CD4-positive, alpha-beta T cell treated with Interferon gamma for 1 hour (primary cell): ENCODE data around the gene IL1RAPL2.
"Not testable (repeated sequence)": the region's sequence is repeated elsewhere in the genome, so short reads cannot be mapped to it uniquely, and the experiment has no call there.

Experiments used
- DNase-seq: peaks from one replicate; pipeline ENCODE4 v3.0.0-alpha.2; 2020

The IL1RAPL2 gene

DNA sequence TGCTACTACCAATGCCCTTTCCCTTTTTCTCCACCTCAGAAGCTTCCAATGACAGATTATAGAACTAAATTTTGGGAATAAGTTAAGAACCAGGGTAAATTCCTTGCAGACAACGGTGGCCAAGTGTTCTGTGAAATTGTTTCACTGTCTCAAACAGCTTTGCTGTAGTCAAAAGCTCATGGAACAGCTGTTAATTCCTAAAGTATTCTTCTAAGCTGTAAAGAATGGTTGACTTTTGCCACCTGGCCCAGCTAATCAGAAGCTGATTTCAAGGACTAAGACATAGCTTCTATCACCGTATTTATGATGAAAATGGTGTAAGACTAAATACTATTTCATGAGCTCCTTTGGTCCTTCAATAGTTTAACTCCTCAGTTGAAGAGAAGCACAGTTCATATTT lies 297.5 kb downstream of the IL1RAPL2 start:
- DNase-seq = no peak

DNA sequence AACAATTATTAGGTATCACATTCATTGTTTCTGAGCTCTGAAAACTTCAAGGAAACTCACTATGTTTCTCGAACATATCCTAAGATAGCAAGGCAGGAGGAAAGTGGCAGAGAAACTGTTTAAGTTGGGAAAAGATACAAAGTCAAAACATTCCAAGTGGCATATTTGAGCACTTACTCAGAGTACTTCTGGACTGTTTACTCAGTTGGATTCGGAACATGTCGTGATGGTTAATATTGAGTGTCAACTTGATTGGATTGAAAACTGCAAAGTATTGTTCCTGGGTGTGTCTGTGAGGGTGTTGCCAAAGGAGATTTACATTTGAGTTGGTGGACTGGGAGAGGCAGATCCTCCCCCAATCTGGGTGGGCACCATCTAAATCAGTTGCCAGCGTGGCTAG lies 298.3 kb downstream of the IL1RAPL2 start:
- DNase-seq = no peak

DNA sequence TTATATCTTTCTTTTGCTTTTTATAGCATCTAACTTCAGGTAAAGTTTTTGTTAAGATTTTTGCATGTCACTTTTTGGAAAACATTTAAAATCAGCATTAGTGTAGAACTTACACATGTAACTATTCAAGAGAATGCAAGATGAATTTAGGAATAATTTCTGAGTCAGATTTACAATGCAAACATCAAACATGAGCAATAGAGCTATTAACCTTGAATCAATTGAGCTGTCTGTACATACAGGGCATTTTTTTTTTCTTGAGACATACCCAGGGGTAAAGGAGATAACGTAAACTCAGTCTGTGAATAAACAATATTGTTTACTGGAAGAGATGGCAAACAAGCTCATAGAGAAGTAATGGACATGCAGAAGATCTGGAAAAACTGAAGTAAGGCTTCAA lies 311.5 kb downstream of the IL1RAPL2 start:
- no peak for DNase-seq

DNA sequence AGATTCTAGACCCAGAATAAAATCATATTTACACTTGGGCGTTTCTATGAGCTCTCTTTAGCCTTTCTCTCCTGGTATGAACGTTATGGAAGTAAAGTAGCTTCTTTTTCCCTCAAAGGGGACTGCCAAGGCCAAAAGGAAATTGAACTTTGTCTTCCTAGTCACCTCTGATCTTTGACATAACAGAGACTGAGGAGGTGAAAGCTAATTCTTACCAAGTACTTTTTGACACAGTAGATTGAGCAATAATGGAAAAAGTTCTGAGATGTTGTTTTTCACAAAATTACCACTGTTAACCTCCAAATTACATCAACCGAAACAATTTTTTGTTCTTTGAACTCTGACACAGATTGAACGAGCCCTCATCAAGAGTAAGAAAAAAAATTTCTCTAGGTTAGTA lies 336.1 kb downstream of the IL1RAPL2 start:
- DNase-seq = no peak

DNA sequence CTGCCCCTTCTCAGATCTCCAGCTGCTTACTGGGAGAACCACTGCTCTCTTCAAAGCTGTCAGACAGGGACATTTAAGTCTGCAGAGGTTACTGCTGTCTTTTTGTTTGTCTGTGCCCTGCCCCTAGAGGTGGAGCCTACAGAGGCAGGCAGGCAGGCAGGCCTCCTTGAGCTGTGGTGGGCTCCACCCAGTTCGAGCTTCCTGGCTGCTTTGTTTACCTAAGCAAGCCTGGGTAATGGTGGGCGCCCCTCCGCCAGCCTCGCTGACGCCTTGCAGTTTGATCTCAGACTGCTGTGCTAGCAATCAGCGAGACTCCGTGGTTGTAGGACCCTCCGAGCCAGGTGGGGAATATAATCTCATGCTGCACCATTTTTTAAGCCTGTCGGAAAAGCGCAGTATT lies 343.7 kb downstream of the IL1RAPL2 start:
- peak; percentile 6 for DNase-seq

DNA sequence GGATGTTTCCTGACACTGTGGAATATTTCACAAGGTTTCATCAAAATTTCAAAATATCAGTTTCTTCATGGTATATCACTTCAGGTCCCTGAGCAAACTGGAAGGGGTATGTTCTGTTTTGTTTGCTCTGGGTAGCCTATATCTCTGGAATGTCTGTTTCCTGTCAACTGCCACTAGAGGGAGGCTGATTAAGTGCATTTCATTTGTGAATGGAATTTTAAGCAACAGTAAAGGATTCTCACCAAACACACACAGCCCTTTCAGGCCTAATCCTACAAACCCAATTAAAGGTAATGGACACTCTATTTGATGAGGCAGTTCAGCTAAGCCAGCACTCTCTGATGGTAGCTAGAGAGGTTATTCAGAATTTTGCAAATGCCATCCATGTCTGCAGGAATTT lies 347.3 kb downstream of the IL1RAPL2 start:
- DNase-seq = no peak

DNA sequence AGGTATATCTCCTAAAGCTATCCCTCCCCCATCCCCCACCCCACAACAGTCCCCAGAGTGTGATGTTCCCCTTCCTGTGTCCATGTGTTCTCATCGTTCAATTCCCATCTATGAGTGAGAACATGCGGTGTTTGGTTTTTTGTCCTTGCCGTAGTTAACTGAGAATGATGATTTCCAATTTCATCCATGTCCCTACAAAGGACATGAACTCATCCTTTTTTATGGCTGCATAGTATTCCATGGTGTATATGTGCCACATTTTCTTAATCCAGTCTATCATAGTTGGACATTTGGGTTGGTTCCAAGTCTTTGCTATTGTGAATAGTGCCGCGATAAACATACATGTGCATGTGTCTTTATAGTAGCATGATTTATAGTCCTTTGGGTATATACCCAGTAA lies 348.7 kb downstream of the IL1RAPL2 start:
- not testable (repeated sequence) for DNase-seq

DNA sequence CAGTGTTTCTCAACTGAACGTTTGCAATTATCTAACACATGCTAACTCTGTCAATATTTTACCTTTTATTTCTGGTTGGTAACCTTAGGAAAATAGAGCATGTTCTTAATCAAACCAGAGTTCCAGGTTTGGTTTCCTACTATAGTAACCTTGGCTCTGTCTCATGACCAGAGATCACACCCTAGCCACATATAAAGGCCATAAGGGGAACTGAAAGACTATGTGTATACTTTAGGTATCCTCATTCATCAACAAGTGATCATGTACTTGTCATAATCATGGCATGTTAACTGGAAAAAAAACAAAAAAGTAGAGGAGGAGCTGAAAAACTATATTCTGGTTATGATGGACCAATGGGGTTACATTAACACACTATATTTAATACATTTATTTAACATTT lies 352.1 kb downstream of the IL1RAPL2 start:
- no peak for DNase-seq

DNA sequence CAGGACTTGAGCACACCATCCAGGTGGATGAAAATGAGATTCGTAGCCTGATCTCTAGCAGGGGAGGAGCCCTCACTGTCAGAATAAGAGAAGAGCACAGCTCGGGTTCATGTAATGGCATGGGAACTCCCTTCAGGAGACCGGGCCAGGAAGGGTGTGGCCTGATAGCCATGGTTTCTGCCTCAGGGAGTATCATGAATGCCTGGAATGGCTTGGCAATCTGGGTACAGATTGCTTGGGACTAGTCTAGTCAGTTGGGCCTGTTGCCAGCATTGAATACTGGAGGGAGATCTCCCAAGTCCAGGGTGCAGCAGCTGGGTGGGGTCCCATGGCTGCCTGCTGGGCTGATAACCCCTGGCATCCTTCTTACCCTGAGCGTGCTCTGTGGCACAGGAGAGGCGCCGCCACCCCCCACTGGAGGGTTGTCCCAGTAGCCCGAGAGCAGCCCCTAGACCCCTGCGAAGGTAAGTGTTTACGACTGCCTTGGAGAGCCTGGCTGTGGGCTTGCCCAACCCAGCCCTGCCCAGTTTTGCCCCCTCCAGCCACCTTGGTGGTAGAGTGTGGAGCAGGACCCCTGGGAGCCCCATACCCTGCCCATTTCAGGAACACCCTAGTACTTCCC lies 355.7 kb downstream of the IL1RAPL2 start:
- no peak for DNase-seq

DNA sequence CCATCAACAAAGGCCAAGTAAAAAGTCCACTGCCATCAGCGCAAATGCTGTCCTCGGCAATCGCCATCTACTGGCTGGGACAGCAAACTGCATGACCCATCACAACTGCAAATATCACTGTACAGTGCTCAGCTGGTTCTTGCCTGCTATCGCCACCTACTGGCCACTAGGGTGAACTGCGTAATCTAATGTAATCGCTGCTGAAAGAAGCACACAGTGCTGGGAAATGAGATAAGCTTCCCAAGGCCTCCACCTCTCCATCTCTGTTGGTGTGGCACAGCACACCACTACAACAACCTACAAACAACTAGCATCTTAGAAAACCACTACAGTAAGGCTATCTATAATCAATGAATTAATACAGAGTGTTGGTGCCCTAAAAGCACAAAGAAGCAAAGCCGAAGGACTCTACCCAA lies 356.2 kb downstream of the IL1RAPL2 start:
- DNase-seq = peak; percentile 65

DNA sequence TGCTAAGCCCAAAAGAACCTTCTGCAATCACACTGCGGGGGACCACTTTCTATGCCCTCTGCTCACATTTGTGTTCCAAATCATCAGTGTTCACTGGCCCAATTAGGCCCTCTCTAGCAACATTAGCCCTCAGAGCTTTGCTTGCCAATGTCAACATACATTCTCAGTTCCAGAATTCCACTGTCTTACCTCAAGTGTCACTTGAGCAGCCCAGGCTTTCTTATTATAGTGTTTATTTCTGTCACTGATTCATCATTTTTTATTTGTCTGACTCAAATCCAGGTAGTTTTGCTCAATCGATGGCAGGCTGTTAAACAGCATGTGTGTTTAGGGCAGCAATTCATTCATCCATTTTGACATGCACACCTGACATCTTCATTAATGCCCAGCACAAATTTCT lies 363.3 kb downstream of the IL1RAPL2 start:
- no peak for DNase-seq

DNA sequence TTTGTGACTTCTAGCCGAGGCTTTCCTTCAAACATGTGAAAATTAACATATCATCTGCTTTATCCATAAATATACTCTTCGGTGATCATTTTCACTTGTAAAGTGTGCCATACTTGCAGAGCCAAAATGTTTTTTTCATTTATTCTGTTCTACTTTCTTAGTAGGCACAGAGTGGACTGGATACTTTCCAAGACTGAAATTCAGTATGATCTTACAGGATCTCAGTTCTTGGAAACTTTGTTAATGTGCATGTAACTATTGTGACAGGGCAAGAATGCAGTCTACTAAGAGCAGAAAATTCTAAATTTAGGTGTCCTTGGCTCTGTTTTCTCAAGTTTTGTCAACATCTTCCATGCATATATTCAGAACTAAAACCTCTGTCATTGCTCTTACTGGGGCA lies 369.6 kb downstream of the IL1RAPL2 start:
- no peak for DNase-seq

DNA sequence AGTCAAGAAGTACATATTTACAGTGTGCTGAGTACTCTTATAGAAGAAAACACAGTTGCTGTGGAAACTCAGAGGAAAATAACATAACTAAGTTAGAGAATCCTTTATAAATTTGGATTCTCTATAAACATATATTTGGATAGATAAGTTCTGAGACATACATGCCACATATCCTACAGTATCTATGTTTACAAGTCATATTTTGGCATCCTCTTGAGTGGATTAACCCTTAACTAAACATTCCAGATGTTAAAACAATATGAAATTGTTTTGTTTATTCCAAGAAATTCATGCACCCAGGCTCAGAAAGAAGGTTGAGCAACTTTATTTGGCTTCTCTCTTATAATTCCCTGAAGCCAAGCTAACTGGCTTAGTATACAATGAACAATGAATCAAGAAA lies 387.3 kb downstream of the IL1RAPL2 start:
- no peak for DNase-seq

DNA sequence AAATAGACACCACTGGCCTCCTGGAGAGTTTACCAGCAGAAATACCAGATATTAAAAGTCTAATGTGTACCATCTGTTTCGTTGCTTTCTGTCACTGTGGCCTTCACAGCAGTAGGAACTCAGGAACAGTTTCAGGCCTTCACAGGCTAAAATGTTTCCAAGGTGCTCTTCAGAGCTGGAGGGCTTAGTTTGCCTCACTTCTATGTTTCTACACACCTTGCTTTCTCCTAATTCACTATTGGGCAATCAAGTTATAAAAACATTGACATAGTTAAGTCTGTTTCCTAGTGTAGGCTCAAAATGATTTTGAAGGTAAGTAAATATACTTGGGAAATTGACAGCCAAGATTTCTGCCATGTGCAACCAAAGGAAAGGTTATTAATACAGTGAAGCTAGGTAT lies 395.9 kb downstream of the IL1RAPL2 start:
- no peak for DNase-seq

DNA sequence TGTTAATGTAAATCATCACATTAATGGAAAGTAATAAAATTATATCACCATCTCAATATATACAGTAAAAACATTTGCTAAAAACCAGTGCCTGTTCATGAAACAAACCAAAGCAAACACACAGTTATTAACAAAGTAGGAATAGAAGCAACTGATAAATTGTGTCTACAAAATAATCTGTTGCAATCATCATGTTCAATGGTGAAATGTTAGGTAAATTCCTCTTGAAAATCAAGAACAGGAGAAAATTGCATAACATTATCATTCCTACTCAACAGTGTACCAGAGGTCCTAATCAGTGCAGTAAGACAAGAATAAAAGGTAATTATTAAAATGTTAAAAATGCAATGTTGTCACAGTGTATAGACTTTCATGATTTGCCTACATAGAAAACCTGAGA lies 402.2 kb downstream of the IL1RAPL2 start:
- DNase-seq = no peak

DNA sequence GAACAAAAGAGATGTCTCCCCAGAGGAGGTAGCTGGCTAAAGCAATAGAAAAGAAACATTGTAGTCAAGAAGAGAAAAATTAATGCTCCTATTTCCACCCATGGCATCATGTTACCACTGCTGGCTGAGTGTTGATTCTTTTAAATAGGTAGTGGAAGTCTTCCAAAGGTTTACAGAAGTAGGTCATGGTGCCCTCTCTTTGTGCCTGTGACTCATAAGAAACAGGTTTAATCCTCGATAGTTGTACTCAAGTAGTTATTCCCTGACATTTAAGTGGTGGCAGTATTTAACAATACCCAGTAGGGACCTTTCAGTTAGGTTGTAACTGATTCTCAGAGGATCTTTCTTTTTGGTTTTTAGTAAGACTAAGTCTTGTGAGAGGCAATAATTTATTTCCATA lies 406.7 kb downstream of the IL1RAPL2 start:
- DNase-seq = no peak

DNA sequence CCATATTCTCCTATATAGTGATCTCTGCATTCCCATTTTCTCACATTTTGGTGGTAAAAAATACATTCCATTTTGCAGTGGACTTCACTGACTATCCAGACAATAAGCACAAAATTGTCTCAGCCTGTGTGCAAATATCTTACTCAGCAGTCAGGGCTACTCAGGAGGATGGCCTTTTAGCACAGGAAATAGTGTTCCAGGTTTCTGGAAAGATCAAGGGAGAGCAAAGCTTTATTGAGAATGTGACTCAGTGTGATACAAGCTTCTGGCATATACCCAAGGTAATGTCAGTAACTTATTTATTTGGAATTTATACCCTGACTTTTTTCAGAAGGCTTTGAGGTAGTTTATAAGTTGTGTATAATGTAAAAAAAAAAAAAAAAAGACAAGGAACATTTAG lies 421.1 kb downstream of the IL1RAPL2 start:
- no peak for DNase-seq

DNA sequence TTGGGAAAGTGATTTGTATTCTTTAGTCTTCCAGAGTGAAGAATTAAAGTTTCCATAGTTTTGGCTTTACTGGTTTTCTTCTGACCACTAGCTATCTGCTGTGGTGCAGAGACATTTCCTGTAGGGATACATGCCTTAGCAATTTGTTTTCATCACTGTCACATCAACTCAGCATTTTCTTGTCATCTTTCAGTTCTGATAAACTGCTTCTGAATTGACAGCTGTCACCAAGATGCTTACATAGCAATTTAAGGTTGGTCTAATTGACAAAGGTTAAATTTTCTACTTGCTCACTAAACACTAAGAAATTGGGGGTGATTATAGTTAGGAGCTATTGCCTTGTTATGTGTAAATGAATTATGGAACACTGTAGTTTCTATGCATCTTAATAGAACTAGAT lies 422.0 kb downstream of the IL1RAPL2 start:
- DNase-seq = no peak

DNA sequence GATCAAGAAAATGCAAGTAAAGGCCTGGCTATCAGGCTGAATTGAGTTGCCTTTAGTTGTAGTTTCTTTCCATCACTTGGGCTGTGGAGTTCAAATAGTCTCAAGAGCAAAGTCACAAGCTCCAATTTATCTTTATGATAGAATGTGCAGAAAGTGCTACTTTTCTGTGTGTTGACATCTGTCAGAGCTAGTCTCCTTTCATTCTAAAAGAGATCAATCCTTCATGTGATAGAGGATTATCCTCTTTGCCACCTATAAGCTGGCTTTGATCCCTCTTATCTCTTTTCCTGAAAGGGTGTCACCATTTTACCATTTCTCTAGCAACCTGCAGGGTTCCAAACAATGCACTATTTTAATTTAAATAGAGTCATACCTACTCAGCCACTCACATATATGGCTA lies 429.5 kb downstream of the IL1RAPL2 start:
- DNase-seq = no peak

DNA sequence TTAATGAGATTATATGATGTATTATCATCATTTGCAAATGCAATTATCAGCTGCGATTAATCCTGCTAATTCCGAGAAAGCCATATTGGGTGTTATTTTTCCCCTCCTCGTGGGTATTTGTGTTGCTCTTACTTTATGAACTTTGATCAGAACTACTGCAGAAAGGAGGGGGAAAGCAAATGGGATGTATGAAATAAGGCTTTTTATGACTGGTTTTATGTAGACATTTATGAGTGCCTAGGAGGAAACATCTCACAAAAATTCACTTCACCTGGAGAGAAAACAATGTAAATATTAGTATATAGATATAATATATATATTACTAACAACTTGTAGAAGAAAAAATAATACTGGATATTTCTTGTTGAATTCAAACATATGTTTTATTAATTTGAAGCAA lies 440.1 kb downstream of the IL1RAPL2 start:
- DNase-seq = no peak

DNA sequence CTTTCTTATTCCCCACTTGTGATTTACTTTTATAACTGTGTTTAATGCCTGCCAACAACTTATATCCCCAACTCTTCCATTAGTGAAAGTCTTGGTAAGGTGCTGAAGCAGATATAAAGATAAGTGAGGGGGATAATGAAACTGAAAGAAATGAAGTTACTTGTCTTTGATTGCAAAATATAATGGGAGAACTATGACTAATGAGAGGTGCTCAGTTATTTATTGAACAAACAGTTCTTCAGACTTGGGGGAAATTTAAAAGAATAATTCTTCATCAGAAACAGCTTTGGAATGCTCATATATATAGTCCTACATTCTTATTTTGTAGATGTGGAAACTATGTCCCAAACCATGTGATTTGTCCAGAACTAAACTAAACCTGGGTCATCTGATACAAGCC lies 441.0 kb downstream of the IL1RAPL2 start:
- no peak for DNase-seq

DNA sequence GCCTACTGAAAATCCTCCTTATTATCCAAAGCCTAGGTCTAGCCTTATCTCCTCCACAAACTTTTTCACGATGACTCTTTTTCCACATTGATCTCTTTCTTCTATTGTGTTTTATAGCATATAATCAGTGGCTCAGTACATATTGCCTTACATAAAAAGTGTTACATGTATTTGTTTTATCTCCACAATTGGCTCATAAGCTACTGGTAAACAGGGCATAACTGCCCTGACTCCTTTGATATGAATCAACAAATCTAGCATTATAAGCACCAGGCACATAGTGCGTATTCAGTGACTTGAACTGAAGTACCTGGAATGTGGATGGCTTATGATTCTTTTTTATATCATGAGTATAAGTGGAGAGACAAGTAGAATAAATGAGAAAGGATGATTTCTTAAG lies 447.7 kb downstream of the IL1RAPL2 start:
- no peak for DNase-seq

DNA sequence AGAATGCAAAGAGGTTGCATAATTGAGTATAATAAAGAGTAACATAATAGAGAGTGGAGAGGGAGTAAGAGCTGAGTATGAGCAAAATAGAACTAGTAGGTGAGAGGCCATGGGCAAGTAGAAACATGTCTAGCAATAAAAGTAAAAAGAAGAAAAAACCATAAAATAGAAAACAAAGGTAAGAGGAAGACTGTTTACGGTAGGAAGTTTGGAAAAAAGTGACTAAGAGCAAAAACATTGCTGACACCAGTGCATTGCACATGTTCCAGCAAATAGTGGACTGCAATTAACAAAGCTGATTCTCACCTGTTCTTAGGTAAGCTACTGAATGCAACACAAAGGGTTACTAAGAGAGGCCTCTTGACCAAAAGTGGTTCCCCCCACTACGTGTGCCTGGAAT lies 451.6 kb downstream of the IL1RAPL2 start:
- no peak for DNase-seq

DNA sequence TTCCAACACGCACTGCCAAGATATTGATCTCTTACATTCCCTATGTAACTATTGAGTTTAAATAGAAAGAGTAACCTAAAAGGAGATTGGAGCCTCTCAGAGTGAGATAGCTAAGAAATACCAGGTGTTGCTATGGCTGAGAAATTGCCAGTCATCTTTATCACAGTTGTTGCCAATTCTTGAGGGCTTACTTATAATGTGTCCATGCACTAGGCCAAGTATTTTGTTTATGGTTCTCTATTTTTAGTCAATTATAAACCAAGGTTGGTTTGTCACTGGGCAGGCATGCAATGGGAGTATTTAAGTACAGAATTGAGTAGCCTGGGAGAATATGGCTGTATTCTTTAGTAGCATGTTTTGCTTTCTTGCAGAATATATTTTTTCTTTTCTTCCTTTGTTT lies 452.9 kb downstream of the IL1RAPL2 start:
- DNase-seq = no peak

DNA sequence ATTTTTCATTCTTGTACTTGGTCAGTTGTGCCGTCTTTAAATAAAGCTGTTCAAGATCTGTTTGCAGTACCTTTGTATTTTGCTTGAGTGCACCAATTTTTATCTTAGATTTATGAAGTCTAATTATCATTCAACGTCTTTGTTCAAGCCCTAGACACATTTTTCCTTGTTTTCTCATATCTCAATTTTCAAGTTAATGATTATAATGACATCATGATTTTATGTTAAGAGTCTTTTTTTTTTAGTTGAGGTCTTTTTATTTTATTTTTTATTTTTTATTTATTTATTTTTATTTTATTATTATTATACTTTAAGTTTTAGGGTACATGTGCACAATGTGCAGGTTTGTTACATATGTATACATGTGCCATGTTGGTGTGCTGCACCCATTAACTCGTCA lies 463.0 kb downstream of the IL1RAPL2 start:
- not testable (repeated sequence) for DNase-seq
